Muscle layer of duodenum (tissue), 2 donors: ENCODE measurements around the gene ALKBH3.

Experiments used
- H3K27ac ChIP-seq: one replicate; pipeline ENCODE4 v1.7.0; 2013; ENCODE audit warnings: mild to moderate bottlenecking, low read length
- H3K27me3 ChIP-seq: one replicate; pipeline ENCODE4 v1.7.0; 2013; ENCODE audit warnings: low read depth, mild to moderate bottlenecking, control low read depth, low read length
- H3K36me3 ChIP-seq, 2 donors: one replicate each; pipeline ENCODE4 v1.7.0; 2013; ENCODE audit warnings: low read length in 2 of 2, control low read depth in 1 of 2, mild to moderate bottlenecking in 1 of 2; ENCODE audit not compliant: insufficient read depth in 2 of 2, control insufficient read depth in 1 of 2
- H3K4me1 ChIP-seq, 2 donors: one replicate each; pipeline ENCODE4 v1.7.0; 2013; ENCODE audit warnings: low read length in 2 of 2, mild to moderate bottlenecking in 2 of 2, control low read depth in 1 of 2, moderate library complexity in 1 of 2; ENCODE audit not compliant: insufficient read depth in 2 of 2, control insufficient read depth in 1 of 2
- H3K4me3 ChIP-seq, 2 donors: one replicate each; pipeline ENCODE4 v1.7.0; 2013; ENCODE audit warnings: low read length in 2 of 2, low read depth in 1 of 2, mild to moderate bottlenecking in 1 of 2
- H3K9me3 ChIP-seq, 2 donors: one replicate each; pipeline ENCODE4 v1.7.0; 2013; ENCODE audit warnings: low read length in 2 of 2, control low read depth in 1 of 2, mild to moderate bottlenecking in 1 of 2; ENCODE audit not compliant: control insufficient read depth in 1 of 2
- donor health status: healthy.

ALKBH3 gene

GRCh38 chr11:43880640-43881159 is at the start of gene ALKBH3:
Gene ALKBH3, plus strand, starts transcription at chr11:43880831. Its CDS starts 1,822 bp downstream, at chr11:43882653.
- Histone ChIP-seq H3K36me3 (peaks cover 24 to 33% of the 10 kb centered on the region in 2 donors), H3K4me1 (peaks cover 5 to 20% of the 10 kb centered on the region in 2 donors), H3K27ac (peak within 1 kb of the TSS; percentile 82), H3K27me3 (peaks cover 7% of the 10 kb centered on the region), H3K4me3 (peak within 1 kb of the TSS; percentile 99 to 100), H3K9me3 (no peaks in the 10 kb centered on the region)

- Histone ChIP-seq H3K36me3 (peaks cover 0 to 4% of the 10 kb centered on the region in 2 donors), H3K27ac (peak overlapping the region; percentile 54), H3K4me1 (peaks cover 0 to 10% of the 10 kb centered on the region in 2 donors), H3K27me3 (no peaks in the 10 kb centered on the region), H3K9me3 (no peaks in the 10 kb centered on the region), H3K4me3 (no peak overlapping the region)
Observed at GRCh38 chr11:43830928-43831440, 49.6 kb upstream of the ALKBH3 start.

- Histone ChIP-seq H3K36me3 (peaks cover 0 to 4% of the 10 kb centered on the region in 2 donors), H3K27ac (no peak overlapping the region)
Observed at GRCh38 chr11:43832536-43832935, 48.1 kb upstream of the ALKBH3 start.

GRCh38 chr11:43833657-43834073 is 47.0 kb upstream of the ALKBH3 start:
- H3K9me3 ChIP-seq: no peaks in the 10 kb centered on the region
- no peak overlapping the region for H3K4me3 ChIP-seq
- no peaks in the 10 kb centered on the region for H3K27me3 ChIP-seq
- H3K27ac ChIP-seq: no peak overlapping the region
- H3K4me1 ChIP-seq: peaks cover 0 to 10% of the 10 kb centered on the region in 2 donors
- H3K36me3 ChIP-seq: peaks cover 0 to 4% of the 10 kb centered on the region in 2 donors

More at GRCh38 chr11:43832536-43832935, 48.1 kb upstream of the ALKBH3 start:
- no peaks in the 10 kb centered on the region for H3K27me3 ChIP-seq
- no peak overlapping the region for H3K4me3 ChIP-seq
- H3K9me3 ChIP-seq: no peaks in the 10 kb centered on the region
- peaks cover 0 to 10% of the 10 kb centered on the region in 2 donors for H3K4me1 ChIP-seq

GRCh38 chr11:43834286-43834685 is 46.3 kb upstream of the ALKBH3 start:
- peaks cover 0 to 4% of the 10 kb centered on the region in 2 donors for H3K36me3 ChIP-seq
- no peaks in the 10 kb centered on the region for H3K9me3 ChIP-seq
- H3K4me1 ChIP-seq: peaks cover 0 to 10% of the 10 kb centered on the region in 2 donors
- no peak overlapping the region for H3K4me3 ChIP-seq
- no peaks in the 10 kb centered on the region for H3K27me3 ChIP-seq
- H3K27ac ChIP-seq: no peak overlapping the region

- Histone ChIP-seq H3K9me3 (no peaks in the 10 kb centered on the region), H3K27me3 (no peaks in the 10 kb centered on the region), H3K36me3 (peaks cover 0 to 4% of the 10 kb centered on the region in 2 donors), H3K4me3 (no peak overlapping the region), H3K4me1 (peaks cover 0 to 10% of the 10 kb centered on the region in 2 donors), H3K27ac (no peak overlapping the region)
Observed at GRCh38 chr11:43835104-43835503, 45.5 kb upstream of the ALKBH3 start.

- Histone ChIP-seq H3K9me3 (no peaks in the 10 kb centered on the region), H3K27me3 (no peaks in the 10 kb centered on the region), H3K4me3 (no peak overlapping the region), H3K27ac (no peak overlapping the region), H3K4me1 (peaks cover 0 to 10% of the 10 kb centered on the region in 2 donors), H3K36me3 (peaks cover 0 to 5% of the 10 kb centered on the region in 2 donors)
Observed at GRCh38 chr11:43837879-43838278, 42.8 kb upstream of the ALKBH3 start.

GRCh38 chr11:43842021-43842420 is 38.6 kb upstream of the ALKBH3 start:
- no peaks in the 10 kb centered on the region for H3K4me1 ChIP-seq
- no peaks in the 10 kb centered on the region for H3K9me3 ChIP-seq
- H3K36me3 ChIP-seq: peaks cover 0 to 10% of the 10 kb centered on the region in 2 donors
- H3K27ac ChIP-seq: no peak overlapping the region
- H3K4me3 ChIP-seq: no peak overlapping the region
- H3K27me3 ChIP-seq: no peaks in the 10 kb centered on the region

GRCh38 chr11:43845816-43846215 is 34.8 kb upstream of the ALKBH3 start:
- Histone ChIP-seq H3K9me3 (no peaks in the 10 kb centered on the region), H3K27me3 (no peaks in the 10 kb centered on the region), H3K36me3 (peaks cover 0 to 10% of the 10 kb centered on the region in 2 donors), H3K4me1 (no peaks in the 10 kb centered on the region), H3K4me3 (no peak overlapping the region), H3K27ac (no peak overlapping the region)

- no peak overlapping the region for H3K4me3 ChIP-seq
- no peaks in the 10 kb centered on the region for H3K9me3 ChIP-seq
- H3K27me3 ChIP-seq: no peaks in the 10 kb centered on the region
- no peak overlapping the region for H3K27ac ChIP-seq
- peaks cover 0 to 9% of the 10 kb centered on the region in 2 donors for H3K36me3 ChIP-seq
- no peaks in the 10 kb centered on the region for H3K4me1 ChIP-seq
Observed at GRCh38 chr11:43852057-43852636, 28.5 kb upstream of the ALKBH3 start.

- Histone ChIP-seq H3K4me3 (no peak overlapping the region), H3K4me1 (no peaks in the 10 kb centered on the region), H3K9me3 (no peaks in the 10 kb centered on the region), H3K27ac (no peak overlapping the region), H3K36me3 (peaks cover 0 to 9% of the 10 kb centered on the region in 2 donors), H3K27me3 (no peaks in the 10 kb centered on the region)
Observed at GRCh38 chr11:43853781-43854180, 26.9 kb upstream of the ALKBH3 start.
